Measurements from ENCODE around the gene PSMD4. TPM values are rescaled to one million over a fixed set of nuclear protein-coding genes. Genes with fewer than 3 reads are reported as not detected.

Gene PSMD4
- total RNA-seq, 6 experiments from 2014 or later, result 194 to 228 (median 217) TPM

- H3K4me1 Mint-ChIP-seq (ENCODE audit: low read depth), result peaks cover 18% of the 10 kb centered on the region
Observed at GRCh38 chr1:151259351-151259750, 4.8 kb downstream of the PSMD4 start.

GRCh38 chr1:151265446-151266236 is 11.1 kb downstream of the PSMD4 start:
- H3K9me3 Mint-ChIP-seq, result no peaks in the 10 kb centered on the region
- DNase-seq, result no peak
- H3K4me3 Mint-ChIP-seq, result no peak overlapping the region
- H3K4me1 Mint-ChIP-seq (ENCODE audit: low read depth), result no peaks in the 10 kb centered on the region
- peaks cover 41% of the 10 kb centered on the region for H3K36me3 Mint-ChIP-seq (ENCODE audit: low read depth)
- H3K27me3 Mint-ChIP-seq (ENCODE audit: insufficient read depth), result no peaks in the 10 kb centered on the region
- TF ChIP-seq CTCF (IDR thresholded peaks at IDR 0.05), result no peak
- no peak overlapping the region for H3K27ac Mint-ChIP-seq

More at GRCh38 chr1:151259351-151259750, 4.8 kb downstream of the PSMD4 start:
- DNase-seq, result no peak
- Mint-ChIP-seq H3K4me3 (no peak overlapping the region), H3K36me3 (ENCODE audit: low read depth) (peaks cover 22% of the 10 kb centered on the region), H3K27me3 (ENCODE audit: insufficient read depth) (peaks cover 3% of the 10 kb centered on the region), H3K27ac (no peak overlapping the region), H3K9me3 (peaks cover 4% of the 10 kb centered on the region; the same call in 1 of the 2 replicates)
- TF ChIP-seq CTCF (IDR thresholded peaks at IDR 0.05), result no peak

DNA sequence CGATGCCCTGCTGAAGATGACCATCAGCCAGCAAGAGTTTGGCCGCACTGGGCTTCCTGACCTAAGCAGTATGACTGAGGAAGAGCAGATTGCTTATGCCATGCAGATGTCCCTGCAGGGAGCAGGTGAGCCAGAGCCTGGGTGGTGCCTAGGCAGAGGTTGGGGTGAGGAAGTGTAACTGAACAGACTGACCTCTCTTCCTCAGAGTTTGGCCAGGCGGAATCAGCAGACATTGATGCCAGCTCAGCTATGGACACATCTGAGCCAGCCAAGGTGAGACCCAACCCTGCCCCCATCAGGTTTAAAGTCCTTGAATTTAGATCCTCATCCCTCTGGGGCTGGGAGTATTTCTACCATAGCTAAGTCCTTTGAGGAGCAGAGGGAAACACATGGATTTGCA is 11.8 kb downstream of the PSMD4 start:
- Mint-ChIP-seq H3K36me3 (ENCODE audit: low read depth) (peaks cover 42% of the 10 kb centered on the region), H3K4me1 (ENCODE audit: low read depth) (no peaks in the 10 kb centered on the region)

GRCh38 chr1:151266821-151267220 is 12.3 kb downstream of the PSMD4 start:
- Mint-ChIP-seq H3K36me3 (ENCODE audit: low read depth) (peaks cover 45% of the 10 kb centered on the region), H3K27ac (no peak overlapping the region; the same call in 1 of the 2 replicates), H3K27me3 (ENCODE audit: insufficient read depth) (no peaks in the 10 kb centered on the region; the same call in 1 of the 2 replicates), H3K4me3 (no peak overlapping the region), H3K9me3 (no peaks in the 10 kb centered on the region), H3K4me1 (ENCODE audit: low read depth) (no peaks in the 10 kb centered on the region)
- TF ChIP-seq CTCF (IDR thresholded peaks at IDR 0.05), result no peak
- no peak for DNase-seq

More for the DNA sequence above, 11.8 kb downstream of the PSMD4 start:
- TF ChIP-seq CTCF (IDR thresholded peaks at IDR 0.05), result no peak
- Mint-ChIP-seq H3K4me3 (no peak overlapping the region), H3K9me3 (no peaks in the 10 kb centered on the region), H3K27ac (no peak overlapping the region), H3K27me3 (ENCODE audit: insufficient read depth) (no peaks in the 10 kb centered on the region; the same call in 1 of the 2 replicates)
- no peak for DNase-seq

GRCh38 chr1:151267760-151268159 is 13.2 kb downstream of the PSMD4 start:
- TF ChIP-seq CTCF (IDR thresholded peaks at IDR 0.05), result no peak
- Mint-ChIP-seq H3K27ac (no peak overlapping the region), H3K9me3 (no peaks in the 10 kb centered on the region), H3K27me3 (ENCODE audit: insufficient read depth) (no peaks in the 10 kb centered on the region; the same call in 1 of the 2 replicates), H3K4me1 (ENCODE audit: low read depth) (no peaks in the 10 kb centered on the region), H3K36me3 (ENCODE audit: low read depth) (peaks cover 44% of the 10 kb centered on the region), H3K4me3 (no peak overlapping the region)
- DNase-seq, result no peak

Measured in HFFc6 (cell line).